Progenitor cell of endocrine pancreas (in vitro differentiated cells): ENCODE measurements around the gene DGCR8. TPM values are rescaled to one million over a fixed set of nuclear protein-coding genes. Genes with fewer than 3 reads are reported as not detected.

Experiments used
- DNase-seq: peaks from one replicate; pipeline ENCODE4 v3.0.0; 2021; ENCODE audit warnings: low spot score; ENCODE audit not compliant: unreplicated experiment
- H3K27ac Mint-ChIP-seq: 2 replicates; pipeline ENCODE4 v1.8.0; 2021; ENCODE audit warnings: mild to moderate bottlenecking, moderate library complexity, mixed read lengths
- H3K27me3 Mint-ChIP-seq: 2 replicates; pipeline ENCODE4 v1.8.0; 2021; ENCODE audit warnings: mixed read lengths
- H3K36me3 Mint-ChIP-seq: 2 replicates; pipeline ENCODE4 v1.8.0; 2022; ENCODE audit warnings: mixed read lengths; ENCODE audit not compliant: insufficient read depth
- H3K4me1 Mint-ChIP-seq: 2 replicates; pipeline ENCODE4 v1.8.0; 2021; ENCODE audit warnings: low read depth, mixed read lengths
- H3K4me3 Mint-ChIP-seq: 2 replicates; pipeline ENCODE4 v1.8.0; 2021; ENCODE audit warnings: low read depth, mild to moderate bottlenecking, moderate library complexity, mixed read lengths
- H3K9me3 Mint-ChIP-seq: 2 replicates; pipeline ENCODE4 v1.8.0; 2021; ENCODE audit warnings: low read depth, mixed read lengths
- total RNA-seq: library from RNA; stranded (reverse); gene quantifications from 2 replicates; pipeline ENCODE4 v1.2.1, GENCODE V29; 2021
- TF ChIP-seq, protein P1 (sequence below): fragments of 200-600 bp; sonication (generic); IDR thresholded peaks from one replicate; pipeline ENCODE4 v1.5.0; 2021; ENCODE audit warnings: antibody characterized with exemption, mild to moderate bottlenecking; ENCODE audit not compliant: unreplicated experiment

DGCR8 gene
- total RNA-seq, 1 donor from 2014 or later = 75.8 TPM

- DNase-seq = no peak
- H3K4me1 Mint-ChIP-seq = peaks cover 2% of the 10 kb centered on the region
- no peaks in the 10 kb centered on the region for H3K27me3 Mint-ChIP-seq
- H3K4me3 Mint-ChIP-seq = no peak overlapping the region
- TF ChIP-seq, protein P1, sequence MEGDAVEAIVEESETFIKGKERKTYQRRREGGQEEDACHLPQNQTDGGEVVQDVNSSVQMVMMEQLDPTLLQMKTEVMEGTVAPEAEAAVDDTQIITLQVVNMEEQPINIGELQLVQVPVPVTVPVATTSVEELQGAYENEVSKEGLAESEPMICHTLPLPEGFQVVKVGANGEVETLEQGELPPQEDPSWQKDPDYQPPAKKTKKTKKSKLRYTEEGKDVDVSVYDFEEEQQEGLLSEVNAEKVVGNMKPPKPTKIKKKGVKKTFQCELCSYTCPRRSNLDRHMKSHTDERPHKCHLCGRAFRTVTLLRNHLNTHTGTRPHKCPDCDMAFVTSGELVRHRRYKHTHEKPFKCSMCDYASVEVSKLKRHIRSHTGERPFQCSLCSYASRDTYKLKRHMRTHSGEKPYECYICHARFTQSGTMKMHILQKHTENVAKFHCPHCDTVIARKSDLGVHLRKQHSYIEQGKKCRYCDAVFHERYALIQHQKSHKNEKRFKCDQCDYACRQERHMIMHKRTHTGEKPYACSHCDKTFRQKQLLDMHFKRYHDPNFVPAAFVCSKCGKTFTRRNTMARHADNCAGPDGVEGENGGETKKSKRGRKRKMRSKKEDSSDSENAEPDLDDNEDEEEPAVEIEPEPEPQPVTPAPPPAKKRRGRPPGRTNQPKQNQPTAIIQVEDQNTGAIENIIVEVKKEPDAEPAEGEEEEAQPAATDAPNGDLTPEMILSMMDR = no peak
- no peaks in the 10 kb centered on the region for H3K9me3 Mint-ChIP-seq
- H3K36me3 Mint-ChIP-seq = peaks cover 12% of the 10 kb centered on the region
- H3K27ac Mint-ChIP-seq = no peak overlapping the region
Observed at GRCh38 chr22:20124083-20124787, 44.2 kb downstream of the DGCR8 start.

- Mint-ChIP-seq H3K27ac (no peak overlapping the region), H3K27me3 (no peaks in the 10 kb centered on the region), H3K4me3 (no peak overlapping the region), H3K36me3 (peaks cover 12% of the 10 kb centered on the region), H3K4me1 (no peaks in the 10 kb centered on the region), H3K9me3 (no peaks in the 10 kb centered on the region)
- TF ChIP-seq, protein P1 = no peak
- no peak for DNase-seq
Observed at GRCh38 chr22:20125201-20126174, 45.4 kb downstream of the DGCR8 start.

DNA sequence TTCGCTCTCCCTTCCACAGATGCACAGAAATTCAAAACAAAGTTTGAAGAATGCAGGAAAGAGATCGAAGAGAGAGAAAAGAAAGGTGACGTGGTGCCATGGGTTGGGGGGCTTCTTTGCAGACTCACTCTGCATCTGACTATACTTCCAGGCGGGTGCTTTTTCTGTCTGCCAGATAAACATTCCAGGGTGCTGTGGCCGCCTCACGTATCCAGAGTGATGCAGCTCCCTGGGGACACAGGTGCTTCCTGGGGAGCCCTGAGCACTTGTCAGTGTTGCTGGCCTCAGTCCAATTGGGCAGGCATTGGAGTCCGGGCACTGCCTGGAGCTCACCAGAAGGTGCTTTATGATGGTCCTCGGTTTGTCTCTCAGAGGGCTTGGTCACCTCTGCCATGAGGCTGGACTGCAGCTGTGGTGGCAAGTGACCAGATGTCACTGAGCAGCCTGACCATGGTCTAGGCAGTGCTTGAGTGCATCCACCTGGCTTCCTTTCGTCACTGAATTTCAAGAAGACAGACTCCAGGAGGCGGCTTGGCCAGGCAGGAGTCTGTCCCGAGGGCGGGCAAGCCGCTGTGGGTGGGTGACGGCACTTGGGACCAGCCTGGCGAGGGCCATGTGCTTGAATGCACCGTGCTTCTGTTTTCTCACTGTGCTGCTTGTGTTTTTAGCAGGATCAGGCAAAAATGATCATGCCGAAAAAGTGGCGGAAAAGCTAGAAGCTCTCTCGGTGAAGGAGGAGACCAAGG is 46.4 kb downstream of the DGCR8 start:
- Mint-ChIP-seq H3K4me3 (no peak overlapping the region), H3K36me3 (peaks cover 12% of the 10 kb centered on the region), H3K9me3 (no peaks in the 10 kb centered on the region), H3K27ac (no peak overlapping the region), H3K4me1 (no peaks in the 10 kb centered on the region), H3K27me3 (no peaks in the 10 kb centered on the region)
- DNase-seq = no peak
- TF ChIP-seq, protein P1 = no peak

- no peak overlapping the region for H3K4me3 Mint-ChIP-seq
- no peaks in the 10 kb centered on the region for H3K27me3 Mint-ChIP-seq
- no peaks in the 10 kb centered on the region for H3K9me3 Mint-ChIP-seq
- peaks cover 10% of the 10 kb centered on the region for H3K36me3 Mint-ChIP-seq
- H3K4me1 Mint-ChIP-seq = no peaks in the 10 kb centered on the region
- DNase-seq = no peak
- no peak overlapping the region for H3K27ac Mint-ChIP-seq
- TF ChIP-seq, protein P1 = no peak
Observed at GRCh38 chr22:20127318-20127868, 47.4 kb downstream of the DGCR8 start.
